Karpas-422 (cell line): ENCODE measurements around the gene FBXO21. TPM values are rescaled to one million over a fixed set of nuclear protein-coding genes. Genes with fewer than 3 reads are reported as not detected.
"Not testable (repeated sequence)": the region's sequence is repeated elsewhere in the genome, so short reads cannot be mapped to it uniquely, and the experiment has no call there.

Source experiments
- DNase-seq: peaks from one replicate; pipeline ENCODE4 v3.0.0-alpha.2; 2015
- H2AFZ ChIP-seq: fragments of 200-600 bp; sonication (generic); 2 replicates; pipeline ENCODE4 v1.6.1; 2014; ENCODE audit warnings: antibody characterized with exemption, low read length, mixed read lengths
- H3K27ac ChIP-seq: fragments of 200-600 bp; sonication (generic); 2 replicates; pipeline ENCODE4 v1.5.1; 2014; ENCODE audit warnings: mild to moderate bottlenecking, low read length, moderate library complexity
- H3K27me3 ChIP-seq: fragments of 200-600 bp; sonication (generic); 2 replicates; pipeline ENCODE4 v1.6.1; 2014; ENCODE audit warnings: low read length, mixed read lengths
- H3K36me3 ChIP-seq: fragments of 200-600 bp; sonication (generic); 2 replicates; pipeline ENCODE4 v1.6.1; 2014; ENCODE audit warnings: low read length, mixed read lengths; ENCODE audit not compliant: insufficient read depth
- H3K4me1 ChIP-seq: fragments of 200-600 bp; sonication (generic); 2 replicates; pipeline ENCODE4 v1.6.1; 2014; ENCODE audit warnings: mild to moderate bottlenecking, low read length, mixed read lengths
- H3K4me2 ChIP-seq: fragments of 200-600 bp; sonication (generic); 2 replicates; pipeline ENCODE4 v1.6.1; 2014; ENCODE audit warnings: low read length, low read depth, mild to moderate bottlenecking; ENCODE audit not compliant: poor library complexity, severe bottlenecking
- H3K4me3 ChIP-seq: fragments of 200-600 bp; sonication (generic); 2 replicates; pipeline ENCODE4 v1.5.1; 2014; ENCODE audit warnings: mild to moderate bottlenecking, antibody characterized with exemption, low read length, mixed read lengths
- H3K79me2 ChIP-seq: fragments of 200-600 bp; sonication (generic); 2 replicates; pipeline ENCODE4 v1.6.1; 2014; ENCODE audit warnings: mild to moderate bottlenecking, low read length, mixed read lengths
- H3K9ac ChIP-seq: fragments of 200-600 bp; sonication (generic); 2 replicates; pipeline ENCODE4 v1.6.0; 2014; ENCODE audit warnings: low read length
- H3K9me2 ChIP-seq: fragments of 200-600 bp; sonication (generic), shearing (Covaris generic); replicated peaks from 2 replicates; pipeline ENCODE4 v1.6.0; 2014; ENCODE audit warnings: mild to moderate bottlenecking, low read length, moderate library complexity; ENCODE audit not compliant: insufficient read depth
- H3K9me3 ChIP-seq: fragments of 300-700, 200-600 bp; sonication (generic); 2 replicates; pipeline ENCODE4 v1.6.1; 2014; ENCODE audit warnings: low read length, mixed read lengths
- H4K20me1 ChIP-seq: fragments of 200-600 bp; sonication (generic); 2 replicates; pipeline ENCODE4 v1.6.1; 2014; ENCODE audit warnings: mild to moderate bottlenecking, antibody characterized with exemption, low read length, low read depth; ENCODE audit not compliant: insufficient read depth
- total RNA-seq: library from RNA; depleted of rRNA; stranded (reverse); fragments of >200 nt; shearing (Covaris generic); gene quantifications from 2 replicates; pipeline ENCODE4 v1.2.3, GENCODE V29; 2014; ENCODE audit warnings: low replicate concordance

FBXO21 gene
- total RNA-seq, 1 experiment from 2014 or later, result 32.7 TPM

- not testable (repeated sequence) for H3K36me3 ChIP-seq, H3K9me3 ChIP-seq, H3K4me1 ChIP-seq, H3K27ac ChIP-seq, H3K9ac ChIP-seq, DNase-seq, H3K79me2 ChIP-seq, H4K20me1 ChIP-seq, H3K27me3 ChIP-seq, H3K9me2 ChIP-seq, H2AFZ ChIP-seq, H3K4me2 ChIP-seq, H3K4me3 ChIP-seq
Observed at GRCh38 chr12:117196334-117196733, 6.1 kb upstream of the FBXO21 start.

- H3K9ac ChIP-seq, H3K9me2 ChIP-seq, H3K4me1 ChIP-seq, H3K4me3 ChIP-seq, H3K27me3 ChIP-seq, H3K36me3 ChIP-seq, H3K9me3 ChIP-seq, H2AFZ ChIP-seq, H4K20me1 ChIP-seq, DNase-seq, H3K27ac ChIP-seq, H3K4me2 ChIP-seq, H3K79me2 ChIP-seq: not testable (repeated sequence)
Observed at GRCh38 chr12:117195027-117195426, 4.8 kb upstream of the FBXO21 start.

GRCh38 chr12:117193903-117194302 lies 3.6 kb upstream of the FBXO21 start:
- no peaks in the 10 kb centered on the region for H3K27me3 ChIP-seq
- DNase-seq, result no peak
- no peaks in the 10 kb centered on the region for H3K36me3 ChIP-seq
- H2AFZ ChIP-seq, result no peak overlapping the region
- no peak overlapping the region for H3K27ac ChIP-seq
- H3K4me2 ChIP-seq, result no peak overlapping the region
- H4K20me1 ChIP-seq, result peaks cover 5% of the 10 kb centered on the region; the same call in 1 of the 2 replicates
- peaks cover 12% of the 10 kb centered on the region for H3K79me2 ChIP-seq
- no peaks in the 10 kb centered on the region for H3K9me2 ChIP-seq
- no peak overlapping the region for H3K4me3 ChIP-seq
- H3K4me1 ChIP-seq, result peaks cover 6% of the 10 kb centered on the region
- H3K9me3 ChIP-seq, result no peaks in the 10 kb centered on the region
- H3K9ac ChIP-seq, result no peak overlapping the region

GRCh38 chr12:117192581-117192980 lies 2.3 kb upstream of the FBXO21 start:
- not testable (repeated sequence) for DNase-seq, H3K9ac ChIP-seq, H3K4me2 ChIP-seq, H2AFZ ChIP-seq, H3K9me3 ChIP-seq, H3K27me3 ChIP-seq, H3K9me2 ChIP-seq, H4K20me1 ChIP-seq, H3K4me3 ChIP-seq, H3K27ac ChIP-seq
- peaks cover 12% of the 10 kb centered on the region for H3K36me3 ChIP-seq
- H3K4me1 ChIP-seq, result peaks cover 13% of the 10 kb centered on the region
- H3K79me2 ChIP-seq, result peaks cover 26% of the 10 kb centered on the region

GRCh38 chr12:117192057-117192456 lies 1.8 kb upstream of the FBXO21 start:
- Histone ChIP-seq H3K9me2 (no peaks in the 10 kb centered on the region), H4K20me1 (peaks cover 8% of the 10 kb centered on the region; the same call in 1 of the 2 replicates), H3K9me3 (no peaks in the 10 kb centered on the region), H3K79me2 (peaks cover 29% of the 10 kb centered on the region), H3K4me2 (no peak overlapping the region), H3K4me3 (no peak overlapping the region), H3K4me1 (peaks cover 13% of the 10 kb centered on the region), H3K27me3 (no peaks in the 10 kb centered on the region), H3K36me3 (peaks cover 15% of the 10 kb centered on the region), H3K9ac (no peak overlapping the region), H2AFZ (no peak overlapping the region), H3K27ac (no peak overlapping the region)
- no peak for DNase-seq

- peaks cover 13% of the 10 kb centered on the region for H3K4me1 ChIP-seq
- peak overlapping the region; percentile 77 for H3K4me2 ChIP-seq
- H3K27me3 ChIP-seq, result no peaks in the 10 kb centered on the region
- H3K36me3 ChIP-seq, result peaks cover 33% of the 10 kb centered on the region
- H3K9me3 ChIP-seq, result no peaks in the 10 kb centered on the region
- H3K79me2 ChIP-seq, result peaks cover 46% of the 10 kb centered on the region
- no peaks in the 10 kb centered on the region for H3K9me2 ChIP-seq
- no peak overlapping the region for H2AFZ ChIP-seq
- peaks cover 8% of the 10 kb centered on the region; the same call in 1 of the 2 replicates for H4K20me1 ChIP-seq
- peak overlapping the region; percentile 88 for H3K9ac ChIP-seq
- H3K27ac ChIP-seq, result peak overlapping the region; percentile 50; the same call in 1 of the 2 replicates
- peak overlapping the region; percentile 90 for H3K4me3 ChIP-seq
- DNase-seq, result peak; percentile 85
Observed at GRCh38 chr12:117189725-117190209, 503 bp downstream of the FBXO21 start.

- peaks cover 13% of the 10 kb centered on the region for H3K4me1 ChIP-seq
- no peak overlapping the region for H2AFZ ChIP-seq
- peak overlapping the region; percentile 77 for H3K4me2 ChIP-seq
- H3K9ac ChIP-seq, result peak overlapping the region; percentile 88
- no peaks in the 10 kb centered on the region for H3K9me3 ChIP-seq
- DNase-seq, result no peak
- peaks cover 39% of the 10 kb centered on the region for H3K36me3 ChIP-seq
- H3K27me3 ChIP-seq, result no peaks in the 10 kb centered on the region
- H3K9me2 ChIP-seq, result no peaks in the 10 kb centered on the region
- H4K20me1 ChIP-seq, result peaks cover 8% of the 10 kb centered on the region; the same call in 1 of the 2 replicates
- peak overlapping the region; percentile 90 for H3K4me3 ChIP-seq
- H3K79me2 ChIP-seq, result peaks cover 50% of the 10 kb centered on the region
- H3K27ac ChIP-seq, result no peak overlapping the region
Observed at GRCh38 chr12:117188961-117189724, 1.1 kb downstream of the FBXO21 start.

GRCh38 chr12:117188121-117188665 lies 2.1 kb downstream of the FBXO21 start:
- H3K9me3 ChIP-seq, result no peaks in the 10 kb centered on the region
- no peak overlapping the region for H3K4me3 ChIP-seq
- no peak overlapping the region for H3K27ac ChIP-seq
- H2AFZ ChIP-seq, result no peak overlapping the region
- H4K20me1 ChIP-seq, result peaks cover 8% of the 10 kb centered on the region; the same call in 1 of the 2 replicates
- peaks cover 53% of the 10 kb centered on the region for H3K79me2 ChIP-seq
- H3K27me3 ChIP-seq, result no peaks in the 10 kb centered on the region
- H3K9me2 ChIP-seq, result no peaks in the 10 kb centered on the region
- peaks cover 49% of the 10 kb centered on the region for H3K36me3 ChIP-seq
- H3K9ac ChIP-seq, result no peak overlapping the region
- H3K4me2 ChIP-seq, result peak overlapping the region; percentile 77
- H3K4me1 ChIP-seq, result peaks cover 13% of the 10 kb centered on the region
- no peak for DNase-seq
